ENCODE measurements around the gene CYS1.

- TF ChIP-seq CTCF (IDR thresholded peaks at IDR 0.05) (no peak), POLR2A (IDR thresholded peaks at IDR 0.05) (no peak)
These were observed 42.5 kb upstream of the CYS1 start, which contains the start of gene RRM2 for GRCh38 chr2:10122500-10123280.

All from breast epithelium (tissue), 3 donors.